Hepatocyte (in vitro differentiated cells): ENCODE results near the gene ANO10.

Experiments
- EZH2 ChIP-seq: fragments of 200-600 bp; sonication (generic); IDR thresholded peaks from 2 replicates; pipeline ENCODE4 v1.6.1; 2016; ENCODE audit warnings: antibody characterized with exemption, mild to moderate bottlenecking, borderline replicate concordance
- EZH2phosphoT487 ChIP-seq: fragments of 200-600 bp; sonication (generic); IDR thresholded peaks from one replicate; pipeline ENCODE4 v1.6.1; 2018; ENCODE audit warnings: antibody characterized with exemption, mild to moderate bottlenecking, low read depth, moderate library complexity; ENCODE audit not compliant: unreplicated experiment, severe bottlenecking
- TF ChIP-seq, protein P1 (sequence below): fragments of 200-600 bp; sonication (generic); IDR thresholded peaks from 2 replicates; pipeline ENCODE4 v1.5.1; 2016; ENCODE audit warnings: antibody characterized with exemption, mild to moderate bottlenecking; ENCODE audit not compliant: poor library complexity

DNA sequence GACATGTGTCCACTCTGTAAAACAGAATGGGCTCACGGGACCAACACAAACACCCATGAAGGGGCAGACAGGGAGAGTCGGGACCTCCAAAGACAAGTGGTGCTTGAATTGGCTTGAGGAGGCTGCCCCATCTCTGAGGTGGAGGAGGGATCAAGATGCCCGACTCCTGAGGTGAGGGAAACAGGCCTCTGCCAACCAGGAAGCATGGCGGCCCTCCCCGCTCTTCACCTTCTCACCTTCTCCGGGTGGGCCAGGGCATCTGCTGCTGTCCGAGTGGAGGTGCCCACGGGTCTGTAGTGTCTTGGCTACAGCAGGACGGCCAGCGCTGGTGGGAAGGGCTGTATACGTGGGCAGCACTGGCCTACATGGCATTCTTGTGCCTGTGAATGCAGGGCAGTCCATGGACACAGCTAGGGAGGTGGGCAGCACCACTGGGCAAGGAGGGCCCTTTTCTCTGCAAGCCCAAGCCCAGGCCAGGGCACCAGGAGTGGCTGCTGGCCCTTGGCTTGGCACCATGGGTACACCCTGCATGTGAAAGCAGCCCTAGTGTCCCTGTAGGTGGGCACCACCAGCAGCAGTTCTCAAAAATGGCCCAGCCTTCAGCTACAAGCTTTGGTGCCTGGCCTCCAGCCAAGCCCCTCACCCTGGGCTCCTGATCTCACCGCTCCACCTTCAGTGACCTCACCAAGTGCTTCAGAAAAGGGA lies 256.1 kb downstream of the ANO10 start:
- TF ChIP-seq, protein P1, sequence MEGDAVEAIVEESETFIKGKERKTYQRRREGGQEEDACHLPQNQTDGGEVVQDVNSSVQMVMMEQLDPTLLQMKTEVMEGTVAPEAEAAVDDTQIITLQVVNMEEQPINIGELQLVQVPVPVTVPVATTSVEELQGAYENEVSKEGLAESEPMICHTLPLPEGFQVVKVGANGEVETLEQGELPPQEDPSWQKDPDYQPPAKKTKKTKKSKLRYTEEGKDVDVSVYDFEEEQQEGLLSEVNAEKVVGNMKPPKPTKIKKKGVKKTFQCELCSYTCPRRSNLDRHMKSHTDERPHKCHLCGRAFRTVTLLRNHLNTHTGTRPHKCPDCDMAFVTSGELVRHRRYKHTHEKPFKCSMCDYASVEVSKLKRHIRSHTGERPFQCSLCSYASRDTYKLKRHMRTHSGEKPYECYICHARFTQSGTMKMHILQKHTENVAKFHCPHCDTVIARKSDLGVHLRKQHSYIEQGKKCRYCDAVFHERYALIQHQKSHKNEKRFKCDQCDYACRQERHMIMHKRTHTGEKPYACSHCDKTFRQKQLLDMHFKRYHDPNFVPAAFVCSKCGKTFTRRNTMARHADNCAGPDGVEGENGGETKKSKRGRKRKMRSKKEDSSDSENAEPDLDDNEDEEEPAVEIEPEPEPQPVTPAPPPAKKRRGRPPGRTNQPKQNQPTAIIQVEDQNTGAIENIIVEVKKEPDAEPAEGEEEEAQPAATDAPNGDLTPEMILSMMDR, result no peak
- TF ChIP-seq EZH2 (no peak), EZH2phosphoT487 (no peak)
